Left forelimb (tissue), 1 donor: Measurements from ENCODE around the gene TEX54.
A peak's percentile ranks its signal among the peaks of the same experiment; 100 is the strongest.
"Not testable (repeated sequence)": the region's sequence is repeated elsewhere in the genome, so short reads cannot be mapped to it uniquely, and the experiment has no call there.

Source experiments
- DNase-seq: peaks from one replicate; pipeline ENCODE4 v3.0.0-alpha.2; 2018; ENCODE audit warnings: low spot score

The TEX54 gene

GRCh38 chr11:62831520-62832335 is 913 bp downstream of the TEX54 start, which contains the start of gene STX5:
TSS of gene STX5 (minus strand) at chr11:62832051. CDS start at chr11:62831243, 808 bp downstream.
- peak; percentile 100 for DNase-seq

- DNase-seq, result no peak
These were observed 1.6 kb downstream of the TEX54 start for GRCh38 chr11:62830904-62831519.

- not testable (repeated sequence) for DNase-seq
These were observed 4.5 kb downstream of the TEX54 start for GRCh38 chr11:62828130-62828529.

GRCh38 chr11:62823677-62824076 is 9.0 kb downstream of the TEX54 start:
- no peak for DNase-seq

GRCh38 chr11:62817129-62817528 is 15.5 kb downstream of the TEX54 start:
- DNase-seq, result no peak

- no peak for DNase-seq
These were observed 16.1 kb downstream of the TEX54 start for GRCh38 chr11:62816557-62816956.

GRCh38 chr11:62811659-62812058 is 21.0 kb downstream of the TEX54 start:
- DNase-seq, result no peak

GRCh38 chr11:62810748-62811147 is 21.9 kb downstream of the TEX54 start:
- no peak for DNase-seq

GRCh38 chr11:62806611-62807121 is 26.0 kb downstream of the TEX54 start:
- DNase-seq, result no peak

GRCh38 chr11:62805961-62806441 is 26.6 kb downstream of the TEX54 start:
- DNase-seq, result no peak

GRCh38 chr11:62805076-62805892 is 27.4 kb downstream of the TEX54 start, which contains the start of gene NXF1:
TSS of gene NXF1 (minus strand) at chr11:62805440. CDS start at chr11:62805356, 84 bp downstream.
- DNase-seq, result peak; percentile 97

- no peak for DNase-seq
These were observed 28.1 kb downstream of the TEX54 start for GRCh38 chr11:62804310-62805075.

GRCh38 chr11:62801071-62801470 is 31.6 kb downstream of the TEX54 start:
- no peak for DNase-seq

GRCh38 chr11:62799486-62799885 is 33.2 kb downstream of the TEX54 start:
- no peak for DNase-seq

- no peak for DNase-seq
These were observed 36.4 kb downstream of the TEX54 start for GRCh38 chr11:62796281-62796680.

- DNase-seq, result no peak
These were observed 38.4 kb downstream of the TEX54 start for GRCh38 chr11:62794201-62794775.

GRCh38 chr11:62792202-62792575 is 40.5 kb downstream of the TEX54 start:
- peak; percentile 67 for DNase-seq

GRCh38 chr11:62791501-62792201 is 41.0 kb downstream of the TEX54 start, which contains the start of gene TMEM223:
TSS of gene TMEM223 (minus strand) at chr11:62792006. CDS start at chr11:62791994, 12 bp downstream.
- DNase-seq, result peak; percentile 92

GRCh38 chr11:62789576-62789975 is 43.1 kb downstream of the TEX54 start:
- no peak for DNase-seq

- DNase-seq, result no peak
These were observed 43.6 kb downstream of the TEX54 start for GRCh38 chr11:62788991-62789390.
